Hepatocyte (in vitro differentiated cells): Measurements from ENCODE around the gene LYRM4.

Experiments used
- CTCF ChIP-seq: fragments of 200-600 bp; sonication (generic); IDR thresholded peaks from 2 replicates; pipeline ENCODE4 v1.5.1; 2016; ENCODE audit warnings: antibody characterized with exemption, mild to moderate bottlenecking; ENCODE audit not compliant: poor library complexity
- EZH2 ChIP-seq: fragments of 200-600 bp; sonication (generic); IDR thresholded peaks from 2 replicates; pipeline ENCODE4 v1.6.1; 2016; ENCODE audit warnings: antibody characterized with exemption, mild to moderate bottlenecking, borderline replicate concordance

- TF ChIP-seq EZH2, result no peak
- TF ChIP-seq CTCF, result no peak
These were observed 164.3 kb downstream of the LYRM4 start for GRCh38 chr6:5096482-5096881.
